ENCODE data around the gene PLCD3. TPM values are rescaled to one million over a fixed set of nuclear protein-coding genes. Genes with fewer than 3 reads are reported as not detected.

Gene PLCD3
- total and polyA plus RNA-seq, 2 of the 13 experiments (the other 11 are each of a cell fraction or from before 2014, with no cell fraction given) = 11.3 to 39.1 TPM

GRCh38 chr17:45114117-45114932, 18.0 kb downstream of the PLCD3 start:
- intact Hi-C loops (cut with micrococcal nuclease; ENCODE audit: unreplicated experiment) = no loop called here
- DNase-seq (ENCODE audit: low spot score) (no peak), ATAC-seq (no peak), FAIRE-seq (no peak)
- POLR2A ChIA-PET = interaction anchor here (0.7 to 1.3 kb wide), 3 partner anchors 9 to 15 kb away, joined by 3 to 4 read pairs (median 3); no protein-coding TSS in a partner anchor
- Histone ChIP-seq H3K27me3 (ENCODE audit: control insufficient read depth in 1 of 2, insufficient read depth in 2 of 2, low read length in 2 of 2) (no peaks in the 10 kb centered on the region), H3K79me2 (ENCODE audit: insufficient read depth, low read length) (no peaks in the 10 kb centered on the region), H3K27ac (ENCODE audit: extremely low read length, insufficient read depth, low read length) (no peak overlapping the region), H3K9me3 (ENCODE audit: low read length) (no peaks in the 10 kb centered on the region), H3K4me1 (ENCODE audit: insufficient read depth, low read length) (peaks cover 51% of the 10 kb centered on the region), H3K9ac (ENCODE audit: insufficient read depth, low read depth, low read length) (no peak overlapping the region), H3K4me2 (ENCODE audit: low read depth, low read length) (no peak overlapping the region), H3K4me3 (replicated peaks in 1 of 3; ENCODE audit: insufficient read depth in 1 of 3, low read depth in 2 of 3, low read length in 3 of 3) (no peak overlapping the region), H3K36me3 (replicated peaks in 1 of 2; ENCODE audit: control insufficient read depth in 1 of 2, insufficient read depth in 2 of 2, low read length in 2 of 2) (peaks cover 0 to 2% of the 10 kb centered on the region in 2 experiments; a peak in 1 of 5 replicates), H2AFZ (ENCODE audit: low read length) (no peak overlapping the region), H4K20me1 (ENCODE audit: insufficient read depth, low read length) (no peaks in the 10 kb centered on the region)
- CTCF ChIA-PET (ENCODE audit: low intra/inter-chr PET ratio, low total read pairs) = no interaction called here
- WGBS (ENCODE audit: low lambda C conversion rate) = 91% methylated on average over 14 of the region's 19 CpGs
- in situ Hi-C loops (cut with HindIII; ENCODE audit: extremely low pct_ligation_motif_present, low pct_unique_long_range_greater_than_20kb) = no loop called here
- BruUV-seq (replicated peaks) = no TSS peak
- TF ChIP-seq AGO2 (optimal IDR thresholded peaks at IDR 0.05; ENCODE audit: low read depth, low read length) (peak; percentile 9), NFKB2 (CRISPR knock-in tag; IDR thresholded peaks at IDR 0.05; ENCODE audit: borderline replicate concordance) (0 out of 2 replicates have a peak, but pooled peaks have one; percentile 16), ATRX (CRISPR knock-in tag; IDR thresholded peaks at IDR 0.05; ENCODE audit: borderline replicate concordance) (no peak), ELF3 (CRISPR knock-in tag; IDR thresholded peaks at IDR 0.05) (no peak), HOXA5 (CRISPR knock-in tag; IDR thresholded peaks at IDR 0.05) (no peak), ZNF468 (CRISPR knock-in tag; IDR thresholded peaks at IDR 0.05) (no peak)
- TF ChIP-seq, protein P1, sequence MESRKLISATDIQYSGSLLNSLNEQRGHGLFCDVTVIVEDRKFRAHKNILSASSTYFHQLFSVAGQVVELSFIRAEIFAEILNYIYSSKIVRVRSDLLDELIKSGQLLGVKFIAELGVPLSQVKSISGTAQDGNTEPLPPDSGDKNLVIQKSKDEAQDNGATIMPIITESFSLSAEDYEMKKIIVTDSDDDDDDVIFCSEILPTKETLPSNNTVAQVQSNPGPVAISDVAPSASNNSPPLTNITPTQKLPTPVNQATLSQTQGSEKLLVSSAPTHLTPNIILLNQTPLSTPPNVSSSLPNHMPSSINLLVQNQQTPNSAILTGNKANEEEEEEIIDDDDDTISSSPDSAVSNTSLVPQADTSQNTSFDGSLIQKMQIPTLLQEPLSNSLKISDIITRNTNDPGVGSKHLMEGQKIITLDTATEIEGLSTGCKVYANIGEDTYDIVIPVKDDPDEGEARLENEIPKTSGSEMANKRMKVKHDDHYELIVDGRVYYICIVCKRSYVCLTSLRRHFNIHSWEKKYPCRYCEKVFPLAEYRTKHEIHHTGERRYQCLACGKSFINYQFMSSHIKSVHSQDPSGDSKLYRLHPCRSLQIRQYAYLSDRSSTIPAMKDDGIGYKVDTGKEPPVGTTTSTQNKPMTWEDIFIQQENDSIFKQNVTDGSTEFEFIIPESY (CRISPR knock-in tag; IDR thresholded peaks at IDR 0.05) = 0 out of 2 replicates have a peak, but pooled peaks have one; percentile 53
- TF ChIP-seq, protein P2, sequence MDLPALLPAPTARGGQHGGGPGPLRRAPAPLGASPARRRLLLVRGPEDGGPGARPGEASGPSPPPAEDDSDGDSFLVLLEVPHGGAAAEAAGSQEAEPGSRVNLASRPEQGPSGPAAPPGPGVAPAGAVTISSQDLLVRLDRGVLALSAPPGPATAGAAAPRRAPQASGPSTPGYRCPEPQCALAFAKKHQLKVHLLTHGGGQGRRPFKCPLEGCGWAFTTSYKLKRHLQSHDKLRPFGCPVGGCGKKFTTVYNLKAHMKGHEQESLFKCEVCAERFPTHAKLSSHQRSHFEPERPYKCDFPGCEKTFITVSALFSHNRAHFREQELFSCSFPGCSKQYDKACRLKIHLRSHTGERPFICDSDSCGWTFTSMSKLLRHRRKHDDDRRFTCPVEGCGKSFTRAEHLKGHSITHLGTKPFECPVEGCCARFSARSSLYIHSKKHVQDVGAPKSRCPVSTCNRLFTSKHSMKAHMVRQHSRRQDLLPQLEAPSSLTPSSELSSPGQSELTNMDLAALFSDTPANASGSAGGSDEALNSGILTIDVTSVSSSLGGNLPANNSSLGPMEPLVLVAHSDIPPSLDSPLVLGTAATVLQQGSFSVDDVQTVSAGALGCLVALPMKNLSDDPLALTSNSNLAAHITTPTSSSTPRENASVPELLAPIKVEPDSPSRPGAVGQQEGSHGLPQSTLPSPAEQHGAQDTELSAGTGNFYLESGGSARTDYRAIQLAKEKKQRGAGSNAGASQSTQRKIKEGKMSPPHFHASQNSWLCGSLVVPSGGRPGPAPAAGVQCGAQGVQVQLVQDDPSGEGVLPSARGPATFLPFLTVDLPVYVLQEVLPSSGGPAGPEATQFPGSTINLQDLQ (CRISPR knock-in tag; IDR thresholded peaks at IDR 0.05) = no peak
